Upper lobe of right lung (tissue), 1 donor: ENCODE data around the gene HLA-DPB1. TPM values are rescaled to one million over a fixed set of nuclear protein-coding genes. Genes with fewer than 3 reads are reported as not detected.
"Not testable (repeated sequence)": the region's sequence is repeated elsewhere in the genome, so short reads cannot be mapped to it uniquely, and the experiment has no call there.

Experiments
- ATAC-seq: fragments of 200-7000 bp; cut with Tn5 transposase; one replicate; pipeline ENCODE4 v1.9.1; 2020; ENCODE audit warnings: mild to moderate bottlenecking, moderate library complexity
- DNase-seq: peaks from one replicate; pipeline ENCODE4 v3.0.0-alpha.2; 2020
- H3K27ac ChIP-seq: fragments of 200-600 bp; one replicate; pipeline ENCODE4 v1.8.0; 2022
- H3K27me3 ChIP-seq: fragments of 200-600 bp; one replicate; pipeline ENCODE4 v1.8.0; 2022; ENCODE audit warnings: mild to moderate bottlenecking
- H3K36me3 ChIP-seq: fragments of 200-600 bp; one replicate; pipeline ENCODE4 v1.8.0; 2022
- H3K4me1 ChIP-seq: fragments of 200-600 bp; one replicate; pipeline ENCODE4 v1.8.0; 2022
- H3K4me3 ChIP-seq: fragments of 200-600 bp; one replicate; pipeline ENCODE4 v1.8.0; 2022; ENCODE audit warnings: mild to moderate bottlenecking
- H3K9me3 ChIP-seq: fragments of 200-600 bp; one replicate; pipeline ENCODE4 v1.8.0; 2022
- CTCF ChIP-seq: fragments of 200-600 bp; IDR thresholded peaks from one replicate; pipeline ENCODE4 v1.8.0; 2022; ENCODE audit warnings: antibody characterized with exemption
- intact Hi-C: fragments of 100-400 bp; cut with DNase I; formaldehyde crosslinking; loops from one replicate; pipeline ENCODE4 v1.11.0; 2022
- total RNA-seq: library from RNA; stranded (reverse); fragmentation: NEBNext Ultra II Directional; extraction: Animal tissue kit (Norgen Biotek cat#: 25700); gene quantifications from one replicate; pipeline ENCODE4 v1.2.1, GENCODE V29; 2021
- donor health status: DM: no; HTN: yes; CAD: no; lungs with severe emphysema.

The HLA-DPB1 gene
- total RNA-seq, 1 donor from 2014 or later = 385 TPM

- H3K36me3 ChIP-seq = no peaks in the 10 kb centered on the region
- H3K27me3 ChIP-seq = peaks cover 5% of the 10 kb centered on the region
- no peaks in the 10 kb centered on the region for H3K4me1 ChIP-seq
- H3K27ac ChIP-seq = no peak overlapping the region
- no peaks in the 10 kb centered on the region for H3K9me3 ChIP-seq
- intact Hi-C loops = no loop called here
- ATAC-seq (no peak), DNase-seq (no peak)
- no peak for TF ChIP-seq CTCF
- no peak overlapping the region for H3K4me3 ChIP-seq
Observed at GRCh38 chr6:33053230-33053629, 22.6 kb upstream of the HLA-DPB1 start.

GRCh38 chr6:33057222-33058150 lies 18.3 kb upstream of the HLA-DPB1 start:
- TF ChIP-seq CTCF = no peak
- DNase-seq = no peak
- H3K27me3 ChIP-seq = no peaks in the 10 kb centered on the region
- H3K9me3 ChIP-seq = no peaks in the 10 kb centered on the region
- H3K27ac ChIP-seq = no peak overlapping the region
- intact Hi-C loops = no loop called here
- H3K36me3 ChIP-seq = no peaks in the 10 kb centered on the region
- H3K4me1 ChIP-seq = no peaks in the 10 kb centered on the region
- no peak overlapping the region for H3K4me3 ChIP-seq
- ATAC-seq = peak; percentile 76

- no peaks in the 10 kb centered on the region for H3K36me3 ChIP-seq
- ATAC-seq (peak; percentile 74), DNase-seq (no peak)
- TF ChIP-seq CTCF = no peak
- no peaks in the 10 kb centered on the region for H3K9me3 ChIP-seq
- intact Hi-C loops = no loop called here
- H3K27me3 ChIP-seq = no peaks in the 10 kb centered on the region
- no peak overlapping the region for H3K4me3 ChIP-seq
- no peak overlapping the region for H3K27ac ChIP-seq
- H3K4me1 ChIP-seq = no peaks in the 10 kb centered on the region
Observed at GRCh38 chr6:33061987-33062386, 13.8 kb upstream of the HLA-DPB1 start.

- H3K9me3 ChIP-seq, intact Hi-C loops, H3K4me3 ChIP-seq, H3K27ac ChIP-seq, ATAC-seq, DNase-seq, H3K27me3 ChIP-seq, H3K36me3 ChIP-seq, H3K4me1 ChIP-seq: not testable (repeated sequence)
Observed at GRCh38 chr6:33063435-33063834, 12.4 kb upstream of the HLA-DPB1 start.

- no peak for ATAC-seq
- intact Hi-C loops = no loop called here
- no peak overlapping the region for H3K27ac ChIP-seq
Observed at GRCh38 chr6:33064723-33065122, 11.1 kb upstream of the HLA-DPB1 start.

More at GRCh38 chr6:33064723-33065122, 11.1 kb upstream of the HLA-DPB1 start:
- Histone ChIP-seq H3K4me1 (no peaks in the 10 kb centered on the region), H3K4me3 (no peak overlapping the region), H3K27me3 (no peaks in the 10 kb centered on the region), H3K9me3 (no peaks in the 10 kb centered on the region), H3K36me3 (peaks cover 20% of the 10 kb centered on the region)
- no peak for DNase-seq
- TF ChIP-seq CTCF = no peak
